ENCODE measurements around the gene PLD5.
"Not testable (repeated sequence)": the region's sequence is repeated elsewhere in the genome, so short reads cannot be mapped to it uniquely, and the experiment has no call there.

The PLD5 gene

DNA sequence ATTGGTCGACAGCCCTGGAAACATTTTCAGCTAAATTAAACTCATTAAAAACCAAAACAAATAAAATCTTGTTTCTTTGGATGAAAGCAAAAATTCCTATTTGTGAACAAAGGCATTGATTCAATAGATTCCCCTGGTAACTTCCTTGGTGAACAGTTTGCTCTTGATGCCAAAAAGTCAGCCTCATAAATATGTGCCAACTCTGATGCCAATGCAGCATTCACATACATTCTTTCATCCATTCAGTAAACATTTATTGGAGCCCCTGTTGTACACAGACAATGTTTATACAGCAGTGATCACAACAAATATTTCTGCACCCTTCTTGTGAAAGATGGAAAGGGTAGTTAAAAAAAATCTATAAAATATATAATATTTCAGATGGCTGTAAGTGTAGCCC lies 107.8 kb downstream of the PLD5 start:
- no peak for DNase-seq

DNA sequence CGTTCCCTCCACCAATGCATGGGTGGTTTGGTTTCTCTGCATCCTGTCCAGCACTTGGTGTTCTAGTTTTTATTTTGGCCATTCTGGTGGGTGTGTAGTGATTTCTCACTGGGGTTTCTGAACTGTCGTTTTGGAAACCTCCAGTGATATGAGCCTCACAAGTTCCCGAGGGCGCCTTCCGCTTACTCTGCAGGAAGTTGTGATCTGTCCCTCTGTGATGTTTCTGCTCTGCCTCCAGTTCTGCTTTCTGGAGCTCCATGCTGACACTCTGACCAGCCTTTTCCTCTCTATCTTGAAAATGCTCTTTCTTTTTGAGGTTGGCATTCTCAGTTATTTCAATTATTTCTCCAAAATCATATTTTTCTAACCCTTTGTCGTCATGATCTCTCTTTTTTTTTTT lies 111.6 kb downstream of the PLD5 start:
- no peak for DNase-seq

GRCh38 chr1:242411901-242412300 lies 112.6 kb downstream of the PLD5 start:
- DNase-seq = no peak

DNA sequence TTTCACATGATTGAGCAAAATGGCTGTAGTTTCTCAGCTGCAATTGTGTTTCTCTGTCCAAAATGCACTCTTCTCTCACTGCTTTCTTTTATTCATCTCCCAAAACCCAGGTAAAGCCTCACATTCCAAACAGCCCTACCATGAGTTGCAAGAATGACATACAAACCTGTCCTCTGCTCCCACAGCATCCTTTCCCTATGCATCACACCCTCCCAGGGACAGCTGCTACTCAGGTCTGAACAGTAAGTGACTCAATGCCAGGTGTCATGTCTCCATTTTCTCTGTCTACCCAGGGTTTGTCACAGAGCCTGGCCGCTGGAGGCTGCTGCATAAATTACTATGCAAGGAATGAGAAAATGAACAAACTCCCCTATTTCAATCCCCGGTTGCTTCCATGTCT lies 118.5 kb downstream of the PLD5 start:
- DNase-seq = no peak

DNA sequence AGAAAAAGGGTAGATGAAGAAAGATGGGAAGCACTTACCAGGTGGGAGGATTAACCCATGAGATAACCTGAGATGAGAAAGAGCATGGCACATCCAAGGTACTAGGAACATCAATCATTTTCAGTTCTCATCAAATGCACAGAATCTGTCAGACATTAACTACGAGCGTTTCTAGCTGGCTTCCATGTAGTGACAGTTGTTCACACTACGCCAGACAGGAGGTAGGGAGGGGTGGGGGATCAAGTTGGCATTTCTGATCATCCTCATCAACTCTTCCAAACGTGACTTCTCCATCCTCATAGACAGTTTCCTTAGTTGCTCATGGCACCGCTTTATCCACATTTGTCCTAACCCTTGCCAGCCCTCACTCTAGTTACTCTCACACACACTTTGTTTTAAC lies 120.2 kb downstream of the PLD5 start:
- no peak for DNase-seq

DNA sequence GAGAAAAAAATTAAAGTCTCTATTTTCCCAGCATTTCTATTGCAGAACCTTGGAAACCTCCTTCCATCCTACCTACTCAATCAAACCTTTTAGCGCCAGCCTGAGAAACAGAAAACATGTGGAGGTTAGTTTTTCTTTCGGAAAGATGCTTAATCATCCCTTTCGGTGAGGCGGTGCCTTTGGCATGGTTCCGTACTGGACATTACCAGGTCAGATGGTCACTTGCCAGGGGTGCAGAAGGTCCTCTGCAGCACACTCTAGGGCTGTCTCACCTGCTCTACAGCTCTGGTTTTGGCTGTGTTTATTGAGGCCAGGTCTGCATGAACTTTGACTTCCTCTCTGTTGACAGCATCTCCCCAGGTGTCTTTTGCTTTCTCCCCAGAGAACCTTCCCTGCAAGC lies 121.5 kb downstream of the PLD5 start:
- DNase-seq = no peak

GRCh38 chr1:242401937-242402336 lies 122.6 kb downstream of the PLD5 start:
- DNase-seq = no peak

- no peak for DNase-seq
Measured at GRCh38 chr1:242398351-242398750, 126.1 kb downstream of the PLD5 start.

DNA sequence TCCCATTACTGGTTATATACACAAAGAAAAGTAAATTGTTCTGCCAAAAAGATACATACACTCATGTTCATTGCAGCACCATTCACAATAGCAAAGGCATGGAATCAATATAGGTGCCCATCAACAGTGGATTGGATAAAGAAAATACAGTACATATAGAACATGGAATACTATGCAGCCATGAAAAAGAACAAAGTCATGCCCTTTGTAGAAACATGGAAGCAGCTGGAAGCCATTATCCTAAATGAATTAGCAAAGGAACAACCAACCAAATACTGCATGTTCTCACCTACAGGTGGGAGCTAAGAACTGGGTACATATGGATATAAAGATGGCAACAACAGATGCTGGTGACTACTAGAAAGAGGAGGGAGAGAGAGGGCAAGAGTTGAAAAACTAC lies 132.6 kb downstream of the PLD5 start:
- no peak for DNase-seq

- not testable (repeated sequence) for DNase-seq
Measured at GRCh38 chr1:242376121-242376520, 148.4 kb downstream of the PLD5 start.

GRCh38 chr1:242350446-242350845 lies 174.1 kb downstream of the PLD5 start:
- DNase-seq = not testable (repeated sequence)

DNA sequence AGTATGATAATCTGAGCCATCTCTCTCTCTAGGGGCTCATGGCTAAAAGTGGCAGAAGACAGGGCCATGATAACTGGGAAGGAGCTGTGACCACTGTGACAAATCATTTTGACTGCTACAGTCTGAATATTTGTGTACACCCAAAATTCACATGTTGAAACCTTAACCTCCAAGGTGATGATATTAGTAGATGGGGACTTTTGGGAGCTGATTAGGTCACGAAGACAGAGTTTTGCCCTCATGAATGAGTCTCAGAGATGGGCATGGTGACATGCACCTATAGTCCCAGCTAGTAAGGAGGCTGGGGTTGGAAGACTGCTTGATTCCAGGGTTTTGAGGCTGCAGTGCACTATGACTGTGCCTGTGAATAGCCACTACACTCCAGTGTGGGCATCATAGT lies 174.9 kb downstream of the PLD5 start:
- no peak for DNase-seq

DNA sequence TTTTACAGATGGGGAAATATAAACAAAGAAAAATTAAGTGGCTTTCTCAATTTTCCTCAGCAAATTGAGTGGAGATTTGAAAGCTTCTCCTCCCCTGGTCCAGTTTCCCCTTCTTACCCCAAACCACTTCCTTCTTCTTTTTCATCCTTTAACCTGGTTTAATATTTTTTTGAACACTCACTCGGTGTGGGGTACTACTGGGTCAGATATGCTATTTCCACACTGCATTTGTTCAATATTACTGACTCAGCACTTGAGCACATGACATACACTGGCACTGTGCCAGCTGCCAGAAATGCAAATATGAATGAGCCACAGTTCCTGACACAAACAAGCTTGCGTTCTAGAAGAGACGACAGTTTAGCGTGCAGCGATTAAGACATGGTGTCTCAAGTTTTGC lies 193.6 kb downstream of the PLD5 start:
- not testable (repeated sequence) for DNase-seq

- not testable (repeated sequence) for DNase-seq
Measured at GRCh38 chr1:242327381-242327780, 197.1 kb downstream of the PLD5 start.

DNA sequence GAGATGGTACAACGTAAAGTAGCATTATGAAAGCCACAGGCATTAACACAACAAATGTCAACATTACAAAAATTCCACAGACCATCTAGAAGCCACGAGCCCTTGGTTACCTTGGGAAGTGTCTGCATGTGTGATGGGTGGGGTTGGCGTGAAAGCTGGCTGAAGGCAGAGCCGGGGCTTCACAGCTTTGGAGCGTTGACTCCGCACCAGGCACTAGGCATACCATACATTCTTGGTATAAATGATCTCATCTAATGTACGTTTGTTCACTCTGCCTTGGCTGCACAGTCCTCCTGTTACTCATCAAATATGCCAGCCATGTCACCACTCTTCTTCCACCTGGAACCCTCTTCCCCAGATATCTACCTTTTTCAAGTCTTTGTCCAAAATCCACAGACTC lies 202.5 kb downstream of the PLD5 start:
- DNase-seq = not testable (repeated sequence)

DNA sequence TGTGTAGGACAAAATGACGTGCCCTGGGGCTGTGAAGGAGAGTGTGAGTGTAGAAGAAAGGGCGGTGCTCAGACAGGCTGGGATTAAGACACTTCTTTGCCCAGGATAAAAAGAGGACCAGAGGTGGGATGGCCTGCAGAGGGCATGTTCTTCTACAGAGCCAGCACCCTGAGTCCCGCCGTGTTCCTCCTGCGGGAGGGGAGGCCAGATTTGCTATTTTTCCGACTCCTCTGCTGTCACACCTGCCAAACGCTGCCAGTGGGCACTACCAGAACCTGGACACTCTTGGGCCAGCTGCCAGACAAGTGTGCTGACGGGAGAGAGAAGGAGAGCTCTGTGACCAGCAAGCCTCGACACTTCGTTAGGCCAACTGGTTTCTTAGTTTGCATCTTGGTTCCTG lies 206.4 kb downstream of the PLD5 start:
- no peak for DNase-seq

DNA sequence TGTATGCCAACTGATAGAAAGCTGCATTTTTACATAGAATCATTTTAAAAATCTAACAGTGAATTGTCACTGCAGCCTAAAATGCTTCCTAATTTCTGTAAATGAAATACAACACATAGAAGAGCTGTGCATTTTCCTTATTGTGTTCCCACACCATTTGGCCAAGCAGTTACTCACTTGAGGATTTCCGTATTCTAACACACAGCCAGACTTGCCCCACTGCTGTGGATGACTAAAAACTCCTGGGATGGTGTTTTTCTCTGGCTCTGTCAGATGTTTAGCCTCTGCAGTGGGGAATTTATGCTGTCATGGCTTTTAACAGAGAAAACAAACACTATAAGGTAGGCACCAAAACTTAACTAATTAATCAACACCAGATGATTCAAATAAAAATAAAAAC lies 209.6 kb downstream of the PLD5 start:
- DNase-seq = not testable (repeated sequence)

GRCh38 chr1:242314085-242314649 lies 210.3 kb downstream of the PLD5 start:
- not testable (repeated sequence) for DNase-seq

GRCh38 chr1:242308681-242309080 lies 215.8 kb downstream of the PLD5 start:
- DNase-seq = not testable (repeated sequence)

GRCh38 chr1:242293781-242294180 lies 230.7 kb downstream of the PLD5 start:
- not testable (repeated sequence) for DNase-seq

DNA sequence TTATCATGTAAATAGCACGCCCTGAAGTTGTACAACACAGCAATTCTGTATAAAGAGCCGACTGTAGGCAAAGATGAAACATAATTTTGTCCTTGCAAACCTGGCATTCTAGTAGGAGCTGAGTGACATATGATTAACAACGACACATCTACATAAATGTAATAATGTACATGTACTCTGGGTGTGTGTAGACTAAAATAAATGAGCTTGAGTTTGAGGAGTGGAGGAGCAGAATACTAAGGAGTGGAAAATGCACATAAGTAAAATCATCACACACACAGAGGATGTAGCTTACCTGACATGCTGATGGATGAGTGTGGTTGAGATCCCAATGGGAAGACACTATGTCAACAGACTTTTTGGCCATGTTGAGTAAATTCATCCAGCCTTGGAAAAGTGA lies 236.4 kb downstream of the PLD5 start:
- not testable (repeated sequence) for DNase-seq

DNA sequence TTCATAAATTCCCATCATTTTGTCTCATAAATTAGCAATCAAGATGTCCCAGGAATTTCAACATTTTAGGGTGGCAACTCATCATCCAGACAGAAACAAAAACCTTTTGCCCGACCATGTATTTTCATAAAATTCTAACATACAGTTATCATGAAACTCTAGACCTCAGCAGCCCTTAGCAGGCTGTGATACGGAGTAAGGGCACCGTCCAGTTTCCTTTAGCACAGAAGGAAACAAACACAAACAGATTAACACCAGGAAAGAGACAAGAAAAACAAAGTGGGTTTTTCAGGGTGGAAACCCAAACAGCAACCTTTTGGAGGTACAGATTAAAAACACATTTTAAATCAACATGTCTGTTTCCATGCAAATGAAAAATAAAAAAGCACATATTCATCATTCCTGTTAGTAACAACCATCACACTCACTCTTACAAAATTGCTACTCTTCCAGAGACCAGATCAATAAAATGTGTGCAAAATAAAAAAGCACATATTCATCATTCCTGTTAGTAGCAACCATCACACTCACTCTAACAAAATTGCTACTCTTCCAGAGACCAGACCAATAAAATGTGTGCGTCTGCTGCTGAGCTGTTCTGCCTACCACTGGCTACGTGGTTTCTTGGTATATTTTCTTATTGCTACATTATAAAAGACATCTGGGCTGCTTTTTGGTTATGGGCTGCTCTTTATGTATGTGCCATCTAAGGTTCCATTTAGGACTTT lies 241.6 kb downstream of the PLD5 start:
- not testable (repeated sequence) for DNase-seq

GRCh38 chr1:242278406-242278805 lies 246.1 kb downstream of the PLD5 start:
- not testable (repeated sequence) for DNase-seq

GRCh38 chr1:242276769-242277168 lies 247.7 kb downstream of the PLD5 start:
- DNase-seq = not testable (repeated sequence)

DNA sequence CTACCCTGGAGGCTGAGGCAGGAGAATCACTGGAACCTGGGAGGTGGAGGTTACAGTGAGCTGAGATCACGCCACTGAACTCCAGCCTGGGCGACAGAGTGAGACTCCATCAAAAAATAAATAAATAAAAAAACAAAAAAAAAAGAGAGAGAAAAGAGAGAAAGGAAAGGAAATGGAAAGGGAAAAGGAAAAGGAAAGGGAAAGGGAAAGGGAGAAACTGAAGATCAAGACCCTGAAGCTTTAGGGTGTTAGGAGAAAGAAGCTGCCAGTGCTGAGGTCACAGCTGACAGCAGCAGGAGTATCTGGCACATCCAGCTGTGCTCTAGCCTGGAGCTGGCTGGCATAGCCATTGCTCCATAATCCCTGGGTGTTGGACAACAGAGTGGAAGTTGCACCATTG lies 257.5 kb downstream of the PLD5 start:
- not testable (repeated sequence) for DNase-seq

Measured in activated naive CD4-positive, alpha-beta T cell treated with anti-CD3 and anti-CD28 coated beads, Interleukin-2, amount 50 U/mL, for 16 hours (primary cell).